HS-5 (cell line): ENCODE measurements around the gene CLECL1.
"Not testable (repeated sequence)": the region's sequence is repeated elsewhere in the genome, so short reads cannot be mapped to it uniquely, and the experiment has no call there.

Source experiments
- DNase-seq: peaks from one replicate; pipeline ENCODE4 v3.0.0-alpha.2; 2012; ENCODE audit warnings: low read depth

The CLECL1 gene

DNA sequence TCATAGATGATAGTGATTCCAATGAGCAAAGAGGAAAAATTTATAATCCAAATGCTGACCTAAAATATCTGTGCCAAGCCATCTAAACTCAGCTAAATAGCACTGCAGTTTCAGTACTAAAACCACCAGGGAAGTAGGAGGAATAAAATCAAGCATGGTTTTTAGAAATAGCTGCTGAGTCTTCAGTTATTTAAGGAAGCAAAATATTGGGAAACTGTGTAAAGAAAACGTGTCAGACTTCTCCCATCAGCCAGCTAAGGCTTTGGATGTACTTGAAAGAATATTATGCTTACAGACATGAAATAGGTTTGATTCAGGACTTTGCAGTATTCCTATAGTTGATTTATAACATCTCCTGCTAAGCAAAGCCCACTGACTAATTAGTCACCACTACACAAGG is 38.7 kb downstream of the CLECL1 start:
- DNase-seq, result no peak

DNA sequence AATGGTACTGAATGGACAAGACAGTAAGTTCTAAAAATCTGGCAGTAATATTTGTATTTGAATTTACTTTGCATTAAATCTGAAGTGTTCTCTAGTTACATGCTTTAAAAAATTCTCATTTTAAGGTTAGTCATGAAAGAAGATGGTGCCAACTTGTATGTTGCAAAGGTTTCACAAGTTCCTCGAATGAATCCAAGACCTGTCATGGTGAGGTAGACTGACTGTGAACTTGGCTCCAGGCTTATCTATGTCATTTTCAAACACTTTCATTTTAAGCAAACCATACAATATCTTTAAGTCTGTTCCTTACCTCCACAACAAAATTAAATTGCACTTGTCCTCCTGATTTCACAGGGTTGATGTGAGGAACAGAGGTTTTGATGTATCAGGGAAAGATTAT is 40.0 kb downstream of the CLECL1 start:
- no peak for DNase-seq

DNA sequence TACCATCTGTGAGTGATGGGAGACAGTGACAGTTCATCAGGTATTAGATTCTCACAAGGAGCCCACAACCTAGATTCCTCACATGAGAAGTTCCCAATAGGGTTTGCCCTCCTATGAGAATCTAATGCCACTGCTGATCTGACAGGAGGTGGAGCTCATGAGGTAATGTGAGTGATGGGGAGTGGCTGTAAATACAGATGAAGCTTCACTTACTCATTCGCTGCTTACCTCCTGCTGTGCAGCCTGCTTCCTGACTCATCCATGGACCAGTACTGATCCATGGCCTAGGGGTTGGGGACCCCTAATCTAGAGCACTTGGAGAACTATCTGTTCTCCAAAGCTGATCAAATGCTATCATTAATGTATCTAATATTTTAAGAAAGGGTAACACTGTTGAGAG is 45.7 kb downstream of the CLECL1 start:
- peak; percentile 41 for DNase-seq

DNA sequence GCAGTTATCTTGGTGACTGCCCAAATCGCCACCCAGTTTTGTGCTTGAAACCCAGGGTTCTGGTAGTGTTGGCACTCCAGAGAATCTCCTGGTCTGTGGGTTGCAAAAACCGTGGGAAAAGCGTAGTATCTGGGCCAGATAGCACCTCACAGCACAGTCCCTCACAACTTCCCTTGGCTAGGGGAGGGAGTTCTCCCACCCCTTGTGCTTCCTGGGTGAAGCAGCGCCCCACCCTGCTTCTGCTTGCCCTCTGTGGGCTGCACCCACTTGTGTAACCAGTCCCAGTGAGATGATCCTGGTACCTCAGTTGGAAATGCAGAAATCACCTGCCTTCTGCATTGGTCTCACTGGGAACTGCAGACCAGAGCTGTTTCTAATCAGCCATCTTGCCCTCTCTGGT is 47.0 kb downstream of the CLECL1 start:
- no peak for DNase-seq

DNA sequence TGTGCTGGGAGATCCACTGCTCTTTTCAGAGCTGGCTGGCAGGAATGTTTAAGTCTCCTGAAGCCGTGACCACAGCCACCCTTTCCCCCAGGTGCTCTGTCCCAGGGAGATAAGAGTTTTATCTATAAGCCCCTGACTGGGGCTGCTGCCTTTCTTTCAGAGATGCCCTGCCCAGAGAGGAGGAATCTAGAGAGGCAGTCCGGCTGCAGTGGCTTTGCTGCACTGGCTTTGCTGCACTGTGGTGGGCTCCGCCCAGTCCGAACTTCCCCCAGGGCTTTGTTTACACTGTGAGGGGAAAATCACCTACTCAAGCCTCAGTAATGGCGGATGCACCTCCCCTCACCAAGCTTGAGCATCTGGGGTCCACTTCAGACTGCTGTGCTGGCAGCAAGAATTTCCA is 47.5 kb downstream of the CLECL1 start:
- not testable (repeated sequence) for DNase-seq

DNA sequence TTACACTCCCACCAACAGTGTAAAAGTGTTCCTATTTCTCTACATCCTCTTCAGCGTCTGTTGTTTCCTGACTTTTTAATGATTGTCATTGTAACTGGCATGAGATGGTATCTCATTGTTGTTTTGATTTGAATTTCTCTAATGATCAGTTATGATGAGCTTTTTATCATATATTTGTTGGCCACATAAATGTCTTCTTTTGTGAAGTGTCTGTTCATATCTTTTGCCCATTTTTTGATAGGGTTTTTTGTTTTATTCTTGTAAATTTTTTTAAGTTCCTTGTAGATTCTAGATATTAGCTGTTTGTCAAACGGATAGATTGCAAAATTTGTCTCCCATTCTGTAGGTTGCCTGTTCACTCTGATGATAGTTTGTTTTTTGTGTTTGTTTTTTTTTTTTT is 49.9 kb downstream of the CLECL1 start:
- not testable (repeated sequence) for DNase-seq

DNA sequence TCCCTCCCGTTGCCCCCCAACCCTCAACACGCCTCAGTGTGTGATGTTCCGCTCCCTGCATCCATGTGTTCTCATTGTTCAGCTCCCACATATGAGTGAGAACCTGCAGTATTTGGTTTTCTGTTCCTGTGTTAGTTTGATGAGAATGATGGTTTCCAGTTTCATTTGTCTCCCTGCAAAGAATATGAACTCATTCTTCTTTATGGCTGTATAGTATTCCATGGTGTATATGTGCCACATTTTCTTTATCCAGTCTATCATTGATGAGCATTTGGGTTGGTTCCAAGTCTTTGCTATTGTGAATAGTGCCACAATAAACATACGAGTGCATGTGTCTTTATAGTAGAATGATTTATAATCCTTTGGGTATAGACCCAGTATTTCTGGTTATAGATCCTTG is 50.4 kb downstream of the CLECL1 start:
- DNase-seq, result not testable (repeated sequence)

DNA sequence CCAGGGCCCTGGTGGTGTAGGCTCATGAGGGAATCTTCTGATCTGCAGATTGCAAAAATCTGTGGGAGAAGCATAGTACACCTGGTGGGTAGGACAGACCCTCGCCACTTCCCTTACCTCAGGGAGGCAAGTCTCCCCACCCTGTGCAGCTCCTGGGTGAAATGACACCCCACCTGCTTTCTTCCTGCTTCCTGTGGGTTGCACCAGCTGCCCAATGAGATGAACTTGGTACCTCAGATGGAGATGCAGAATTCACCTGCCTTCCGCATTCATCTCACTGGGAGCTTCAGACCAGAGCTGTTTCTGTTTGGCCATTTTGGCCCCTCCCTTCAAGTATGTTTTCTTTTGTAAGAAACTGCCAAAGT is 58.7 kb downstream of the CLECL1 start:
- no peak for DNase-seq

DNA sequence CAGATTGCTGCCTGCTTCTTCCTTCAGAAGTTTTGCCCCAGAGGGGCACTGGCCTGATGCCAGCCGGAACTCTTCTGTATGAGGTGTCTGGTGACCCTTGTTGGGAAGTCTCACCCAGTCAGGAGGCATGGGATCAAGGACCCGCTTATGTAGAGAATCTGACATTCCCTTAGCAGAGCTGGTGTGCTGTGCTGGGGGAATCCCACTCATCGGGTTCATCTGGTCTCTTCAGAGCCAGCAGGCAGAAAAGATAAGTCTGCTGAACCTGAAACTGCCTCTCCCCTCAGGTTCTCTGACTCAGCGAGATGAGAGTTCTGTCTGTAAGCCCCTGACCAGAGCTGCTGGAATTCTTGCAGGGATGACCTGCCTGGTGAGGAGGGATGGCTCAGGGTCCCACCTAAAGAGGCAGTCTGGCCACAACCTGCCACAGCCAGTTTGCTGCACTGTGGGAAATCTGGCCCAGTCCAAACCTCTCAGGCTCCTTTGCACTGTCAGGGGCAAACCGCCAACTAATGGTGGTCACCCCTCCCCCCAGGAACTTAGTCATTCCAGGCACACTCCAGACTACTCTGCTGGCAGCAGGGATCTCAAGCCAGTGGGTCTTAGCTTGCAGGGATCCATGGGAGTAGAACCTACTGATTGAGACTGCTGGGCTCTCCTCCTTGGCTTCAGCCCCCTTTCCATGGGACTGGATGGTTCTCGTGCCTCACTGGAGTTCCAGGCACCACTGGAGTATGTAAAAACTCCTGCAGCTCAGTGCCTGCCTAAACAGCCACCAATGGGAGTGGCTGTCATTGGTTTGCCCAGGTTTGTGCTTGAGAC is 59.3 kb downstream of the CLECL1 start:
- peak; percentile 73 for DNase-seq
